H1 (cell line): ENCODE measurements around the gene FADS2. TPM values are rescaled to one million over a fixed set of nuclear protein-coding genes. Genes with fewer than 3 reads are reported as not detected.

Experiments
- ATF2 ChIP-seq: IDR thresholded peaks from 2 replicates; pipeline ENCODE4 v1.6.1; 2012; ENCODE audit warnings: low read length, inconsistent platforms
- ATF3 ChIP-seq: IDR thresholded peaks from 2 replicates; pipeline ENCODE4 v1.6.1; 2011; ENCODE audit warnings: low read depth, mild to moderate bottlenecking, low read length; ENCODE audit not compliant: insufficient read depth
- BACH1 ChIP-seq: IDR thresholded peaks from 2 replicates; pipeline ENCODE4 v1.6.1; 2012; ENCODE audit warnings: low read length, improper control_type of control experiment
- BCL11A ChIP-seq, 2 experiments: IDR thresholded peaks; one replicate each; pipeline ENCODE4 v1.6.1; 2011; ENCODE audit warnings: low read depth in 2 of 2, low read length in 2 of 2, mild to moderate bottlenecking in 2 of 2
- CBX8 ChIP-seq: fragments of 300-800, 300-1000 bp; sonication (generic); IDR thresholded peaks from 2 replicates; pipeline ENCODE4 v1.7.1; 2016; ENCODE audit warnings: low read depth, low read length, borderline replicate concordance
- CEBPB ChIP-seq: IDR thresholded peaks from 2 replicates; pipeline ENCODE4 v1.6.1; 2012; ENCODE audit warnings: low read depth, low read length
- CHD7 ChIP-seq: fragments of 300-600 bp; sonication (generic); IDR thresholded peaks from 2 replicates; pipeline ENCODE4 v1.7.1; 2012; ENCODE audit warnings: low read length, moderate library complexity, mild to moderate bottlenecking, inconsistent platforms; ENCODE audit not compliant: insufficient replicate concordance
- POLR2A ChIP-seq, 2 experiments: IDR thresholded peaks; 1 replicate in 1 of 2; 2 replicates in 1 of 2; pipeline ENCODE4 v1.6.1; 2011; ENCODE audit warnings: low read depth in 2 of 2, low read length in 2 of 2, mild to moderate bottlenecking in 2 of 2; ENCODE audit errors: control extremely low read depth in 1 of 2
- RBBP5 ChIP-seq: IDR thresholded peaks from 2 replicates; pipeline ENCODE4 v1.7.1; 2012; ENCODE audit warnings: low read depth, mild to moderate bottlenecking, inconsistent platforms, low read length, moderate library complexity, borderline replicate concordance
- SIN3A ChIP-seq, 2 experiments: IDR thresholded peaks in 1 of 2; conservative IDR thresholded peaks in 1 of 2; 2 replicates each; pipeline ENCODE4 v1.6.1; 2011 to 2012; ENCODE audit warnings: low read length in 2 of 2, improper control_type of control experiment in 1 of 2, low read depth in 1 of 2, mild to moderate bottlenecking in 1 of 2
- polyA plus RNA-seq, 7 experiments: library from polyadenylated mRNA; depleted of rRNA in 3 of 7; stranded (reverse) in 5 of 7; unstranded in 2 of 7; fragments of >200 nt in 5 of 7; fragments of 200-250 nt in 2 of 7; gene quantifications; 1 replicate in 5 of 7; 2 replicates in 1 of 7; 4 replicates in 1 of 7; pipeline versions ENCODE4 v1.2.1 to v1.2.3, GENCODE V29; 2011 to 2013; ENCODE audit warnings: missing spikeins in 2 of 7, mixed read lengths in 2 of 7
- total RNA-seq: library from RNA; stranded (reverse); fragmentation: NEBNext Ultra II Directional; extraction: Animal tissue kit (Norgen Biotek cat#: 25700); gene quantifications from 2 replicates; pipeline ENCODE4 v1.2.1, GENCODE V29; 2021

Gene FADS2
- total and polyA plus RNA-seq, 2 of the 8 experiments (the other 6 are each of a cell fraction or from before 2014, with no cell fraction given) = 499 to 701 TPM

GRCh38 chr11:61839742-61840141 is 11.6 kb downstream of the FADS2 start (continued):
- TF ChIP-seq CHD7 (no peak), POLR2A (IDR thresholded peaks at IDR 0.05; ENCODE audit: control extremely low read depth in 1 of 2, low read depth in 2 of 2, low read length in 2 of 2) (no peak), CBX8 (no peak), ATF3 (no peak), CEBPB (no peak), SIN3A (conservative IDR thresholded peaks at IDR 0.05 in 1 of 2, IDR thresholded peaks at IDR 0.05 in 1 of 2; ENCODE audit: low read depth in 1 of 2, low read length in 2 of 2) (no peak), RBBP5 (no peak), ATF2 (no peak), BCL11A (IDR thresholded peaks at IDR 0.05; ENCODE audit: low read depth in 2 of 2, low read length in 2 of 2) (no peak), BACH1 (no peak)
